GM23338 (cell line): ENCODE data around the gene JAK3. TPM values are rescaled to one million over a fixed set of nuclear protein-coding genes. Genes with fewer than 3 reads are reported as not detected.

Experiments
- ATAC-seq: fragments of 200-7000 bp; cut with Tn5 transposase; 3 replicates; pipeline ENCODE4 v1.9.1; 2020
- DNase-seq: peaks from one replicate; pipeline ENCODE4 v3.0.0-alpha.2; 2015; ENCODE audit warnings: low spot score
- H2AFZ ChIP-seq: fragments of 200-600 bp; sonication (generic); 2 replicates; pipeline ENCODE4 v1.8.0; 2016; ENCODE audit warnings: antibody characterized with exemption, mild to moderate bottlenecking, moderate library complexity
- H3F3A ChIP-seq: fragments of 200-600 bp; sonication (generic); replicated peaks from 2 replicates; pipeline ENCODE4 v1.8.0; 2017; ENCODE audit warnings: antibody characterized with exemption, mixed run types, low read depth
- H3K27ac ChIP-seq: fragments of 200-600 bp; sonication (generic); 2 replicates; pipeline ENCODE4 v1.6.1; 2016; ENCODE audit warnings: low read depth
- H3K27me3 ChIP-seq: fragments of 200-600 bp; sonication (generic); 2 replicates; pipeline ENCODE4 v1.8.0; 2016; ENCODE audit warnings: mild to moderate bottlenecking, mixed run types, moderate library complexity; ENCODE audit not compliant: insufficient read depth
- H3K36me3 ChIP-seq: fragments of 200-600 bp; sonication (generic); 2 replicates; pipeline ENCODE4 v1.8.0; 2016; ENCODE audit warnings: mild to moderate bottlenecking; ENCODE audit not compliant: insufficient read depth
- H3K4me1 ChIP-seq: fragments of 200-600 bp; sonication (generic); 2 replicates; pipeline ENCODE4 v1.8.0; 2016; ENCODE audit warnings: mild to moderate bottlenecking, moderate library complexity; ENCODE audit not compliant: insufficient read depth
- H3K4me2 ChIP-seq: fragments of 200-600 bp; sonication (generic); 2 replicates; pipeline ENCODE4 v1.7.1; 2017; ENCODE audit warnings: mixed run types
- H3K4me3 ChIP-seq: fragments of 200-600 bp; sonication (generic); 2 replicates; pipeline ENCODE4 v1.6.1; 2016; ENCODE audit warnings: mixed run types
- H3K79me2 ChIP-seq: fragments of 200-600 bp; sonication (generic); replicated peaks from 2 replicates; pipeline ENCODE4 v1.8.0; 2017; ENCODE audit warnings: mild to moderate bottlenecking; ENCODE audit not compliant: insufficient read depth
- H3K9me2 ChIP-seq: fragments of 200-600 bp; sonication (generic); 2 replicates; pipeline ENCODE4 v1.8.0; 2017; ENCODE audit not compliant: insufficient read depth
- H4K20me1 ChIP-seq: fragments of 200-600 bp; sonication (generic); replicated peaks from 2 replicates; pipeline ENCODE4 v1.8.0; 2017; ENCODE audit warnings: mild to moderate bottlenecking; ENCODE audit not compliant: insufficient read depth
- H3K27ac Mint-ChIP-seq: 2 replicates; pipeline ENCODE4 v1.8.0; 2020; ENCODE audit warnings: inconsistent platforms, mild to moderate bottlenecking, moderate library complexity, mixed read lengths
- H3K27me3 Mint-ChIP-seq: 3 replicates; pipeline ENCODE4 v1.8.0; 2022; ENCODE audit warnings: low read depth, mild to moderate bottlenecking, moderate library complexity, mixed read lengths, inconsistent platforms; ENCODE audit not compliant: insufficient read depth, poor library complexity
- H3K36me3 Mint-ChIP-seq: 3 replicates; pipeline ENCODE4 v1.8.0; 2021; ENCODE audit warnings: low read depth, mild to moderate bottlenecking, inconsistent platforms, moderate library complexity, mixed read lengths
- H3K4me1 Mint-ChIP-seq: 3 replicates; pipeline ENCODE4 v1.8.0; 2020; ENCODE audit warnings: mild to moderate bottlenecking, inconsistent platforms, mixed read lengths
- H3K4me3 Mint-ChIP-seq: 3 replicates; pipeline ENCODE4 v1.8.0; 2021; ENCODE audit warnings: moderate library complexity, mild to moderate bottlenecking, inconsistent platforms, mixed read lengths
- H3K9me3 Mint-ChIP-seq: 3 replicates; pipeline ENCODE4 v1.8.0; 2020; ENCODE audit warnings: moderate library complexity, mild to moderate bottlenecking, inconsistent platforms, mixed read lengths
- CREB1 ChIP-seq: fragments of 250-450 bp; sonication (Bioruptor Pico); IDR thresholded peaks from 2 replicates; pipeline ENCODE4 v1.5.0; 2020; ENCODE audit warnings: low read depth, mild to moderate bottlenecking, moderate library complexity
- EZH2phosphoT487 ChIP-seq: fragments of 200-600 bp; sonication (generic); IDR thresholded peaks from one replicate; pipeline ENCODE4 v1.8.1; 2018; ENCODE audit warnings: antibody characterized with exemption; ENCODE audit not compliant: unreplicated experiment
- POLR2AphosphoS5 ChIP-seq: IDR thresholded peaks from 2 replicates; pipeline ENCODE4 v1.6.1; 2016; ENCODE audit warnings: antibody characterized with exemption, low read depth
- REST ChIP-seq: IDR thresholded peaks from one replicate; pipeline ENCODE4 v1.6.1; 2018; ENCODE audit warnings: antibody characterized with exemption; ENCODE audit not compliant: unreplicated experiment
- STAT1 ChIP-seq: IDR thresholded peaks from one replicate; pipeline ENCODE4 v1.6.1; 2016; ENCODE audit warnings: antibody characterized with exemption; ENCODE audit not compliant: unreplicated experiment
- ZNF114 ChIP-seq: fragments of 250-450 bp; sonication (Bioruptor Pico); IDR thresholded peaks from 2 replicates; pipeline ENCODE4 v1.5.0; 2020; ENCODE audit warnings: mild to moderate bottlenecking, moderate library complexity
- ZNF331 ChIP-seq: fragments of 250-450 bp; sonication (Bioruptor Pico); IDR thresholded peaks from 2 replicates; pipeline ENCODE4 v1.5.0; 2020; ENCODE audit warnings: low read depth, mild to moderate bottlenecking, moderate library complexity
- ZNF462 ChIP-seq: fragments of 250-450 bp; sonication (Bioruptor Pico); IDR thresholded peaks from 2 replicates; pipeline ENCODE4 v1.5.0; 2020; ENCODE audit warnings: mild to moderate bottlenecking, moderate library complexity
- polyA plus RNA-seq: library from polyadenylated mRNA; unstranded; fragments of >200 nt; fragmentation: Nextera tagmentation; extraction: Ambion mirVana; gene quantifications from 2 replicates; pipeline ENCODE4 v1.2.1, GENCODE V29; 2016
- total RNA-seq: library from RNA; depleted of rRNA; stranded (reverse); fragments of >200 nt; shearing (Covaris generic); gene quantifications from 2 replicates; pipeline ENCODE4 v1.2.3, GENCODE V29; 2014

The JAK3 gene
- total and polyA plus RNA-seq, 2 experiments from 2014 or later: 2.9 to 5.4 TPM

- Mint-ChIP-seq H3K4me1 (peaks cover 12% of the 10 kb centered on the region), H3K27me3 (peaks cover 50% of the 10 kb centered on the region), H3K9me3 (no peaks in the 10 kb centered on the region), H3K36me3 (peaks cover 18% of the 10 kb centered on the region), H3K4me3 (peak overlapping the region; percentile 12; the same call in 1 of the 3 replicates), H3K27ac (0 out of 2 replicates have a peak overlapping the region, but pooled peaks have one; percentile 2)
- H3K79me2 ChIP-seq: no peaks in the 10 kb centered on the region
- TF ChIP-seq ZNF462 (CRISPR knock-in tag) (0 out of 2 replicates have a peak, but pooled peaks have one; percentile 16), CREB1 (no peak)
- peak overlapping the region; percentile 41; the same call in 1 of the 2 replicates for H3K4me3 ChIP-seq
- ATAC-seq (peak; percentile 22), DNase-seq (peak; percentile 91)
- 0 out of 2 replicates have a peak overlapping the region, but pooled peaks have one; percentile 21 for H3K27ac ChIP-seq
- peak overlapping the region; percentile 74 for H3K4me2 ChIP-seq
- peaks cover 41% of the 10 kb centered on the region for H3K27me3 ChIP-seq
- H3K4me1 ChIP-seq: peaks cover 12% of the 10 kb centered on the region; the same call in 1 of the 2 replicates
- no peak overlapping the region for H2AFZ ChIP-seq
- H3K36me3 ChIP-seq: peaks cover 3% of the 10 kb centered on the region; the same call in 1 of the 2 replicates
- peaks cover 30% of the 10 kb centered on the region for H3F3A ChIP-seq
- 0 out of 2 replicates have a peak, but pooled peaks cover 9% of the 10 kb centered on the region for H4K20me1 ChIP-seq
- no peaks in the 10 kb centered on the region for H3K9me2 ChIP-seq
These were observed 21.4 kb upstream of the JAK3 start for GRCh38 chr19:17869114-17869608.

GRCh38 chr19:17868669-17869068, 20.9 kb upstream of the JAK3 start:
- no peak for DNase-seq
- peaks cover 23% of the 10 kb centered on the region for H3K36me3 Mint-ChIP-seq
- no peak for TF ChIP-seq REST
- TF ChIP-seq POLR2AphosphoS5: no peak
- TF ChIP-seq EZH2phosphoT487: no peak
- TF ChIP-seq ZNF331 (CRISPR knock-in tag): no peak
- no peak for TF ChIP-seq CREB1
- no peak for TF ChIP-seq ZNF114 (CRISPR knock-in tag)
- no peak for TF ChIP-seq STAT1

More at GRCh38 chr19:17868669-17869068, 20.9 kb upstream of the JAK3 start:
- no peak for ATAC-seq
- Mint-ChIP-seq H3K9me3 (no peaks in the 10 kb centered on the region), H3K27me3 (peaks cover 50% of the 10 kb centered on the region), H3K4me3 (peak overlapping the region; percentile 12; the same call in 1 of the 3 replicates), H3K27ac (no peak overlapping the region; the same call in 1 of the 2 replicates), H3K4me1 (peaks cover 12% of the 10 kb centered on the region)
- H3K27ac ChIP-seq: 0 out of 2 replicates have a peak overlapping the region, but pooled peaks have one; percentile 21
- no peaks in the 10 kb centered on the region for H3K79me2 ChIP-seq
- H3K27me3 ChIP-seq: peaks cover 38% of the 10 kb centered on the region
- no peak overlapping the region for H2AFZ ChIP-seq
- H3K9me2 ChIP-seq: no peaks in the 10 kb centered on the region
- H3F3A ChIP-seq: peaks cover 34% of the 10 kb centered on the region
- H3K36me3 ChIP-seq: peaks cover 7% of the 10 kb centered on the region
- H3K4me2 ChIP-seq: peak overlapping the region; percentile 74; the same call in 1 of the 2 replicates
- H3K4me1 ChIP-seq: peaks cover 12% of the 10 kb centered on the region; the same call in 1 of the 2 replicates
- peak overlapping the region; percentile 41; the same call in 1 of the 2 replicates for H3K4me3 ChIP-seq
- peaks cover 12% of the 10 kb centered on the region for H4K20me1 ChIP-seq
